ENCODE data around the gene LONP2. TPM values are rescaled to one million over a fixed set of nuclear protein-coding genes. Genes with fewer than 3 reads are reported as not detected.

LONP2 gene
- total and polyA plus RNA-seq, 2 of the 13 experiments (the other 11 are each of a cell fraction or from before 2014, with no cell fraction given) = 39.2 to 63.3 TPM

- peak; percentile 43; the same call in 1 of the 2 replicates for TF ChIP-seq PATZ1 (CRISPR knock-in tag; IDR thresholded peaks at IDR 0.05)
- 0 out of 2 replicates have a peak, but pooled peaks have one; percentile 39 for TF ChIP-seq THRA (CRISPR knock-in tag; IDR thresholded peaks at IDR 0.05; ENCODE audit: borderline replicate concordance)
- TF ChIP-seq ATF4 (CRISPR knock-in tag; IDR thresholded peaks at IDR 0.05) = peak; percentile 81 to 100; a peak in 3 of 4 replicates
- TF ChIP-seq HOMEZ (CRISPR knock-in tag; IDR thresholded peaks at IDR 0.05; ENCODE audit: low read depth) = 0 out of 2 replicates have a peak, but pooled peaks have one; percentile 29
- TF ChIP-seq TGIF2 (CRISPR knock-in tag; IDR thresholded peaks at IDR 0.05) = 0 out of 2 replicates have a peak, but pooled peaks have one; percentile 70
- TF ChIP-seq ZNF546 (CRISPR knock-in tag; conservative IDR thresholded peaks at IDR 0.05) = no peak
- TF ChIP-seq ATM (IDR thresholded peaks at IDR 0.05; ENCODE audit: borderline replicate concordance) = no peak
- TF ChIP-seq GABPB1 (CRISPR knock-in tag; IDR thresholded peaks at IDR 0.05) = no peak; the same call in 1 of the 2 replicates
- TF ChIP-seq HMG20B (CRISPR knock-in tag; conservative IDR thresholded peaks at IDR 0.05) = 0 out of 2 replicates have a peak, but pooled peaks have one; percentile 22
- TF ChIP-seq ZNF7 (CRISPR knock-in tag; IDR thresholded peaks at IDR 0.05) = peak; percentile 94
- peak in 1 of 2 experiments; percentile 25; a peak in 1 of 4 replicates for TF ChIP-seq EP300 (IDR thresholded peaks at IDR 0.05; ENCODE audit: low read depth in 2 of 2, low read length in 2 of 2)
- TF ChIP-seq EP300 (CRISPR knock-in tag; IDR thresholded peaks at IDR 0.05; ENCODE audit: borderline replicate concordance) = peak; percentile 52; the same call in 1 of the 2 replicates
- peak; percentile 17; the same call in 1 of the 2 replicates for TF ChIP-seq POLR2AphosphoS5 (IDR thresholded peaks at IDR 0.05; ENCODE audit: low read depth, low read length)
- TF ChIP-seq ZNF142 (CRISPR knock-in tag; IDR thresholded peaks at IDR 0.05) = 0 out of 2 replicates have a peak, but pooled peaks have one; percentile 17
Observed at GRCh38 chr16:48366165-48367093, 122.3 kb downstream of the LONP2 start (continued).
